Dermis microvascular lymphatic vessel endothelial cell (primary cell): ENCODE measurements around the gene WDFY2. TPM values are rescaled to one million over a fixed set of nuclear protein-coding genes. Genes with fewer than 3 reads are reported as not detected.
"Not testable (repeated sequence)": the region's sequence is repeated elsewhere in the genome, so short reads cannot be mapped to it uniquely, and the experiment has no call there.

Source experiments
- DNase-seq, 2 donors: peaks; one replicate each; pipeline versions ENCODE4 v3.0.0 to v3.0.0-alpha.2; 2010; ENCODE audit warnings: low read depth in 2 of 2
- total RNA-seq: library from RNA; depleted of rRNA; stranded (reverse); fragments of >200 nt; gene quantifications from 2 replicates; pipeline ENCODE4 v1.2.1, GENCODE V29; 2014

WDFY2 gene
- total RNA-seq, 1 donor from 2014 or later: 2.6 TPM

- no peak for DNase-seq
Observed at GRCh38 chr13:51660813-51661212, 76.6 kb downstream of the WDFY2 start.

- no peak for DNase-seq
Observed at GRCh38 chr13:51663973-51664957, 80.0 kb downstream of the WDFY2 start.

GRCh38 chr13:51665456-51665855 lies 81.2 kb downstream of the WDFY2 start:
- DNase-seq: no peak

GRCh38 chr13:51666374-51666773 lies 82.1 kb downstream of the WDFY2 start:
- DNase-seq: no peak

GRCh38 chr13:51666839-51667238 lies 82.6 kb downstream of the WDFY2 start:
- DNase-seq: no peak

GRCh38 chr13:51668580-51669195 lies 84.4 kb downstream of the WDFY2 start:
- no peak for DNase-seq

- peak in 1 of 2 donors; percentile 17 for DNase-seq
Observed at GRCh38 chr13:51673165-51673564, 88.9 kb downstream of the WDFY2 start.

- DNase-seq: no peak
Observed at GRCh38 chr13:51674276-51674675, 90.0 kb downstream of the WDFY2 start.

GRCh38 chr13:51675385-51675784 lies 91.1 kb downstream of the WDFY2 start:
- DNase-seq: no peak

GRCh38 chr13:51675877-51676276 lies 91.6 kb downstream of the WDFY2 start:
- no peak for DNase-seq

GRCh38 chr13:51676739-51677138 lies 92.5 kb downstream of the WDFY2 start:
- no peak for DNase-seq

- no peak for DNase-seq
Observed at GRCh38 chr13:51678420-51678819, 94.2 kb downstream of the WDFY2 start.

- DNase-seq: no peak
Observed at GRCh38 chr13:51679616-51680015, 95.4 kb downstream of the WDFY2 start.

GRCh38 chr13:51681037-51681678 lies 96.9 kb downstream of the WDFY2 start:
- DNase-seq: peak in 1 of 2 donors; percentile 14

GRCh38 chr13:51682686-51683085 lies 98.4 kb downstream of the WDFY2 start:
- DNase-seq: no peak

GRCh38 chr13:51683597-51683996 lies 99.3 kb downstream of the WDFY2 start:
- no peak for DNase-seq

- no peak for DNase-seq
Observed at GRCh38 chr13:51684076-51684475, 99.8 kb downstream of the WDFY2 start.

GRCh38 chr13:51687947-51688714 lies 103.9 kb downstream of the WDFY2 start:
- no peak for DNase-seq

GRCh38 chr13:51688937-51689662 lies 104.8 kb downstream of the WDFY2 start:
- DNase-seq: no peak

GRCh38 chr13:51689663-51689996 lies 105.4 kb downstream of the WDFY2 start:
- DNase-seq: no peak

GRCh38 chr13:51695677-51696076 lies 111.4 kb downstream of the WDFY2 start:
- DNase-seq: not testable (repeated sequence)
